CD4-positive, alpha-beta T cell treated with Interleukin-21 for 1 hour (primary cell): ENCODE measurements around the gene NPIPB8.
"Not testable (repeated sequence)": the region's sequence is repeated elsewhere in the genome, so short reads cannot be mapped to it uniquely, and the experiment has no call there.

Experiments
- DNase-seq: peaks from one replicate; pipeline ENCODE4 v3.0.0-alpha.2; 2020

NPIPB8 gene

GRCh38 chr16:28636093-28636823 is 1.6 kb upstream of the NPIPB8 start:
- DNase-seq: not testable (repeated sequence)

GRCh38 chr16:28638359-28638758 is 494 bp downstream of the NPIPB8 start:
- not testable (repeated sequence) for DNase-seq

GRCh38 chr16:28639959-28640358 is 2.1 kb downstream of the NPIPB8 start:
- DNase-seq: not testable (repeated sequence)

GRCh38 chr16:28666264-28666663 is 28.4 kb downstream of the NPIPB8 start:
- not testable (repeated sequence) for DNase-seq

- DNase-seq: not testable (repeated sequence)
Observed at GRCh38 chr16:28667480-28667879, 29.6 kb downstream of the NPIPB8 start.

GRCh38 chr16:28668199-28668598 is 30.3 kb downstream of the NPIPB8 start:
- not testable (repeated sequence) for DNase-seq

- DNase-seq: not testable (repeated sequence)
Observed at GRCh38 chr16:28688327-28688952, 50.6 kb downstream of the NPIPB8 start.

- not testable (repeated sequence) for DNase-seq
Observed at GRCh38 chr16:28689425-28689824, 51.6 kb downstream of the NPIPB8 start.

- DNase-seq: not testable (repeated sequence)
Observed at GRCh38 chr16:28691722-28692121, 53.9 kb downstream of the NPIPB8 start.

GRCh38 chr16:28693257-28693950 is 55.5 kb downstream of the NPIPB8 start:
- not testable (repeated sequence) for DNase-seq

GRCh38 chr16:28699792-28700191 is 61.9 kb downstream of the NPIPB8 start:
- not testable (repeated sequence) for DNase-seq

GRCh38 chr16:28700349-28700748 is 62.5 kb downstream of the NPIPB8 start:
- not testable (repeated sequence) for DNase-seq

GRCh38 chr16:28701384-28701783 is 63.5 kb downstream of the NPIPB8 start:
- not testable (repeated sequence) for DNase-seq

- not testable (repeated sequence) for DNase-seq
Observed at GRCh38 chr16:28704246-28704645, 66.4 kb downstream of the NPIPB8 start.
